IMR-90 (cell line): Measurements from ENCODE around the gene NTN4. TPM values are rescaled to one million over a fixed set of nuclear protein-coding genes. Genes with fewer than 3 reads are reported as not detected.
A peak's percentile ranks its signal among the peaks of the same experiment; 100 is the strongest.

Source experiments
- ATAC-seq: fragments of 200-7000 bp; cut with Tn5 transposase; 2 replicates; pipeline ENCODE4 v1.9.1; 2020; ENCODE audit warnings: low read depth, mild to moderate bottlenecking, moderate library complexity
- BruUV-seq: library from RNA; stranded (reverse); fragments of 400-500 nt; replicated peaks from 2 replicates; lab custom pipeline; 2021; lab: Mats Ljungman, UMichigan
- CTCF ChIA-PET: fragments of 300-600 bp; formaldehyde crosslinking; extraction: SDS; loops from one replicate; lab custom pipeline; 2021; ENCODE audit warnings: antibody characterized with exemption; lab: Yijun Ruan, JAX
- POLR2A ChIA-PET: fragments of 300-600 bp; sonication (Branson Sonifier 250); formaldehyde crosslinking; loops from one replicate; lab custom pipeline; 2022; ENCODE audit warnings: antibody characterized with exemption; ENCODE audit not compliant: unreplicated experiment; lab: Charles Lee
- DNase-seq: peaks from one replicate; pipeline ENCODE4 v3.0.0; 2013
- H2AFZ ChIP-seq: replicated peaks from 2 replicates; pipeline ENCODE3; 2013; ENCODE audit warnings: low read length, mild to moderate bottlenecking; ENCODE audit not compliant: poor library complexity
- H2AK5ac ChIP-seq: 2 replicates; pipeline ENCODE4 v1.6.1; 2013; ENCODE audit warnings: low read depth, low read length, inconsistent platforms
- H2AK9ac ChIP-seq: replicated peaks from 2 replicates; pipeline ENCODE3; 2013; ENCODE audit warnings: mild to moderate bottlenecking, low read depth, low read length, moderate library complexity; ENCODE audit not compliant: poor library complexity
- H2BK120ac ChIP-seq: 2 replicates; pipeline ENCODE4 v1.6.1; 2013; ENCODE audit warnings: low read depth, low read length, inconsistent platforms
- H2BK15ac ChIP-seq: 3 replicates; pipeline ENCODE4 v1.6.1; 2013; ENCODE audit warnings: low read depth, low read length, inconsistent platforms
- H2BK20ac ChIP-seq: 2 replicates; pipeline ENCODE4 v1.6.1; 2013; ENCODE audit warnings: low read depth, mild to moderate bottlenecking, inconsistent platforms, low read length, moderate library complexity
- H2BK5ac ChIP-seq: 2 replicates; pipeline ENCODE4 v1.6.1; 2013; ENCODE audit warnings: mild to moderate bottlenecking, low read depth, low read length, inconsistent platforms; ENCODE audit not compliant: poor library complexity, severe bottlenecking
- H3K14ac ChIP-seq: replicated peaks from 2 replicates; pipeline ENCODE4 v1.6.1; 2013; ENCODE audit warnings: low read depth, low read length, inconsistent platforms
- H3K18ac ChIP-seq: 2 replicates; pipeline ENCODE4 v1.6.1; 2013; ENCODE audit warnings: low read depth, low read length, control low read depth
- H3K23ac ChIP-seq: 2 replicates; pipeline ENCODE4 v1.6.1; 2013; ENCODE audit warnings: low read depth, low read length, inconsistent platforms
- H3K27ac ChIP-seq: 2 replicates; pipeline ENCODE4 v1.5.1; 2013; ENCODE audit warnings: mild to moderate bottlenecking, control low read depth, low read length; ENCODE audit not compliant: insufficient read depth
- H3K27me3 ChIP-seq: 2 replicates; pipeline ENCODE4 v1.6.1; 2013; ENCODE audit warnings: low read length; ENCODE audit not compliant: control insufficient read depth, insufficient read depth
- H3K36me3 ChIP-seq: 2 replicates; pipeline ENCODE4 v1.6.1; 2013; ENCODE audit warnings: low read length, mixed read lengths; ENCODE audit not compliant: control insufficient read depth, insufficient read depth
- H3K4ac ChIP-seq: 2 replicates; pipeline ENCODE4 v1.6.1; 2013; ENCODE audit warnings: low read depth, low read length, inconsistent platforms
- H3K4me1 ChIP-seq: 2 replicates; pipeline ENCODE4 v1.6.1; 2013; ENCODE audit warnings: low read length, mixed read lengths; ENCODE audit not compliant: control insufficient read depth, insufficient read depth
- H3K4me2 ChIP-seq: 2 replicates; pipeline ENCODE4 v1.6.1; 2013; ENCODE audit warnings: low read depth, mild to moderate bottlenecking, control low read depth, low read length, moderate library complexity
- H3K4me3 ChIP-seq: 2 replicates; pipeline ENCODE4 v1.5.1; 2013; ENCODE audit warnings: low read depth, mild to moderate bottlenecking, control low read depth, low read length, moderate library complexity; ENCODE audit not compliant: insufficient read depth
- H3K56ac ChIP-seq: 2 replicates; pipeline ENCODE4 v1.6.1; 2013; ENCODE audit warnings: low read length, inconsistent platforms; ENCODE audit not compliant: insufficient read depth; ENCODE audit errors: extremely low read depth
- H3K79me1 ChIP-seq, 2 experiments: 2 replicates each; pipeline ENCODE4 v1.6.1; 2013; ENCODE audit warnings: low read length in 2 of 2, inconsistent platforms in 1 of 2, low read depth in 1 of 2
- H3K9ac ChIP-seq: 2 replicates; pipeline ENCODE4 v1.6.1; 2013; ENCODE audit warnings: low read depth, low read length, control low read depth
- H3K9me1 ChIP-seq: 2 replicates; pipeline ENCODE4 v1.6.1; 2013; ENCODE audit warnings: low read length, inconsistent platforms; ENCODE audit not compliant: insufficient read depth
- H3K9me3 ChIP-seq: 2 replicates; pipeline ENCODE4 v1.6.1; 2013; ENCODE audit warnings: low read length; ENCODE audit not compliant: control insufficient read depth, insufficient read depth
- H4K20me1 ChIP-seq: 2 replicates; pipeline ENCODE4 v1.6.1; 2013; ENCODE audit warnings: low read length, inconsistent platforms; ENCODE audit not compliant: insufficient read depth
- H4K5ac ChIP-seq: 2 replicates; pipeline ENCODE4 v1.6.1; 2013; ENCODE audit warnings: mild to moderate bottlenecking, low read depth, low read length, control low read depth
- H4K8ac ChIP-seq, 2 experiments: 2 replicates each; pipeline ENCODE4 v1.6.1; 2013; ENCODE audit warnings: low read depth in 2 of 2, low read length in 2 of 2, control low read depth in 1 of 2, inconsistent platforms in 1 of 2
- H4K91ac ChIP-seq: 2 replicates; pipeline ENCODE4 v1.6.1; 2013; ENCODE audit warnings: low read depth, low read length, inconsistent platforms; ENCODE audit not compliant: insufficient read depth
- BHLHE40 ChIP-seq: fragments of 150-350 bp; IDR thresholded peaks from 2 replicates; pipeline ENCODE4 v1.6.1; 2016; ENCODE audit warnings: mild to moderate bottlenecking, low read depth, low read length
- CEBPB ChIP-seq: IDR thresholded peaks from 2 replicates; pipeline ENCODE4 v1.6.1; 2012; ENCODE audit warnings: low read depth, low read length, improper control_type of control experiment
- CHD1 ChIP-seq: IDR thresholded peaks from 2 replicates; pipeline ENCODE4 v1.6.1; 2012; ENCODE audit warnings: low read depth, low read length, improper control_type of control experiment
- FOS ChIP-seq: fragments of 150-350 bp; IDR thresholded peaks from 2 replicates; pipeline ENCODE4 v1.6.1; 2016; ENCODE audit warnings: low read depth, low read length
- MAFK ChIP-seq: IDR thresholded peaks from 2 replicates; pipeline ENCODE4 v1.6.1; 2012; ENCODE audit warnings: low read depth, low read length, improper control_type of control experiment
- MAZ ChIP-seq: IDR thresholded peaks from 2 replicates; pipeline ENCODE4 v1.6.1; 2012; ENCODE audit warnings: low read depth, mild to moderate bottlenecking, low read length, improper control_type of control experiment, moderate library complexity, borderline replicate concordance
- MXI1 ChIP-seq: IDR thresholded peaks from 2 replicates; pipeline ENCODE4 v1.6.1; 2012; ENCODE audit warnings: low read depth, mild to moderate bottlenecking, low read length, moderate library complexity, borderline replicate concordance
- NFE2L2 ChIP-seq: fragments of 150-350 bp; IDR thresholded peaks from 2 replicates; pipeline ENCODE4 v1.6.1; 2016; ENCODE audit warnings: low read depth, mild to moderate bottlenecking, low read length
- POLR2A ChIP-seq: IDR thresholded peaks from 2 replicates; pipeline ENCODE4 v1.6.1; 2012; ENCODE audit warnings: mild to moderate bottlenecking, low read depth, low read length
- RAD21 ChIP-seq: IDR thresholded peaks from 2 replicates; pipeline ENCODE4 v1.6.1; 2012; ENCODE audit warnings: low read length, improper control_type of control experiment
- RCOR1 ChIP-seq: IDR thresholded peaks from 2 replicates; pipeline ENCODE4 v1.6.1; 2012; ENCODE audit warnings: mild to moderate bottlenecking, low read length, improper control_type of control experiment; ENCODE audit not compliant: insufficient replicate concordance
- RFX5 ChIP-seq: IDR thresholded peaks from 2 replicates; pipeline ENCODE4 v1.8.0; 2012; ENCODE audit warnings: low read depth, mild to moderate bottlenecking, low read length, moderate library complexity
- SMC3 ChIP-seq: fragments of 150-350 bp; IDR thresholded peaks from 2 replicates; pipeline ENCODE4 v1.6.1; 2016; ENCODE audit warnings: low read depth, mild to moderate bottlenecking, antibody characterized with exemption, low read length, moderate library complexity
- WGBS, 2 experiments: methylation state at CpG; one replicate each; pipeline versions ENCODE4 v1.1.5 to v1.1.7; 2013; ENCODE audit warnings: missing lambda C conversion rate in 2 of 2; ENCODE audit not compliant: insufficient read length in 1 of 2; ENCODE audit errors: extremely low coverage in 2 of 2; 5-methylcytosine and 5-hydroxymethylcytosine counted together
- dilution Hi-C: fragments of 300-500 bp; cut with HindIII; formaldehyde crosslinking; loops from one replicate; pipeline ENCODE4 v1.14.3; 2018; ENCODE audit warnings: low sequenced_read_pairs; ENCODE audit not compliant: unreplicated experiment
- in situ Hi-C: fragments of 300-500 bp; cut with MboI; formaldehyde crosslinking; loops from 3 replicates; pipeline ENCODE4 v1.14.3; 2019; ENCODE audit warnings: low sequenced_read_pairs, inconsistent platforms, mixed read lengths
- intact Hi-C: fragments of 100-400 bp; cut with micrococcal nuclease; formaldehyde crosslinking; loops from 2 replicates; pipeline ENCODE4 v1.10.0; 2022
- polyA plus RNA-seq, 3 experiments: library from polyadenylated mRNA; depleted of rRNA; stranded (reverse); fragments of >200 nt; gene quantifications; 2 replicates each; pipeline ENCODE4 v1.2.3, GENCODE V29; 2012; ENCODE audit warnings: low replicate concordance in 1 of 3
- total RNA-seq: library from RNA; depleted of rRNA; stranded (reverse); fragments of >200 nt; gene quantifications from 2 replicates; pipeline ENCODE4 v1.2.3, GENCODE V29; 2012
- TF ChIP-seq, protein P1 (sequence below): fragments of 150-350 bp; IDR thresholded peaks from 2 replicates; pipeline ENCODE4 v1.6.1; 2016; ENCODE audit warnings: low read depth, mild to moderate bottlenecking, low read length, moderate library complexity, borderline replicate concordance
- TF ChIP-seq, protein P2 (sequence below): fragments of 150-350 bp; IDR thresholded peaks from 2 replicates; pipeline ENCODE4 v1.6.1; 2017; ENCODE audit warnings: mild to moderate bottlenecking, antibody characterized with exemption, low read length, low read depth
- TF ChIP-seq, protein P3 (sequence below): conservative IDR thresholded peaks from 2 replicates; pipeline ENCODE4 v1.5.1; 2012; ENCODE audit warnings: mild to moderate bottlenecking, low read depth, low read length, improper control_type of control experiment

NTN4 gene
- total and polyA plus RNA-seq, 2 of the 4 experiments (the other 2 are of a cell fraction): 54.6 to 56.6 TPM

DNA sequence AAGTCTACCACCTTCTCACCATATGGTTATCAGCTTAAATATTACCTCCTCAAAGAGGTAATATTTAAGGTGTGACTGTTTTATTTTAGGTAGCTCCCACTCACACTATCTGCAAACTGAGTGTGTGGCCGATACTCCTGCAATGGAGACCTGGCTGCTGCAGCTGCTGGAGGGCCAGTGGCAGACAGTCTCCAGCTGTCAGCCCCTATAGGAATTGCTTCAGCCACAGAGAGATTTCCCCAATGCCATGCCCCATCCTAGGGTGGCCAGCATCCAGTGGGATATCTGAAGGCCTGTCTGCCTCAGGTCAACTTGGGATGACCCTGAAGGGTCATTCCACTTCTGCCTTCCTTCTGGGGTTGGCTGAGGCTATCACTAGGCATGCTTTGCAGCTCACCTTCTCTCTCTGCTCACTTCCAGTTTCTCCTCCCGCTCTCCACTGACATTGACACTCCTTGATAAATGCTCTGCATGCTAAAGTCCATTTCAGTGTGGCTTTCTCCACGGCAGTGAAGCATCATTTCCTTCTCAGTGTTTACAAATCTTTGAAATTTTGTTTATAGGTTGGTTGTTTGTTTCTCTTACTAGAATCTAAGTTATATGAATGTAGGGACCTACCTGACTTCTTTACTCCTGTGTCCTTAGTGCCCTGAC is 149.1 kb downstream of the NTN4 start:
- Histone ChIP-seq H2AFZ (no peak overlapping the region), H4K91ac (peak overlapping the region; percentile 82), H2BK120ac (peak overlapping the region; percentile 91), H2BK15ac (peak overlapping the region; percentile 94), H3K18ac (peak overlapping the region; percentile 80), H3K4me1 (peaks cover 19% of the 10 kb centered on the region), H3K79me1 (peaks cover 0 to 6% of the 10 kb centered on the region in 2 experiments; a peak in 2 of 4 replicates), H3K14ac (peak overlapping the region; percentile 47), H2BK20ac (peak overlapping the region; percentile 86), H3K27me3 (no peaks in the 10 kb centered on the region), H3K4ac (peak overlapping the region; percentile 94), H2AK9ac (no peak overlapping the region), H2AK5ac (peak overlapping the region; percentile 73), H3K27ac (peak overlapping the region; percentile 1; the same call in 1 of the 2 replicates), H3K9ac (no peak overlapping the region), H3K23ac (peak overlapping the region; percentile 21; the same call in 1 of the 2 replicates), H4K20me1 (no peaks in the 10 kb centered on the region), H3K9me1 (peaks cover 25% of the 10 kb centered on the region), H4K8ac (peak overlapping the region; percentile 15 to 76; a peak in 3 of 4 replicates), H3K4me2 (no peak overlapping the region), H3K56ac (no peak overlapping the region), H3K4me3 (no peak overlapping the region), H4K5ac (peak overlapping the region; percentile 55), H3K36me3 (no peaks in the 10 kb centered on the region), H2BK5ac (peak overlapping the region; percentile 19), H3K9me3 (no peaks in the 10 kb centered on the region)
- TF ChIP-seq RAD21 (no peak), MXI1 (no peak), FOS (no peak), MAFK (no peak), SMC3 (no peak), CEBPB (no peak), RFX5 (no peak), POLR2A (no peak), MAZ (no peak), NFE2L2 (no peak), RCOR1 (no peak), CHD1 (no peak), BHLHE40 (no peak)
- TF ChIP-seq, protein P1, sequence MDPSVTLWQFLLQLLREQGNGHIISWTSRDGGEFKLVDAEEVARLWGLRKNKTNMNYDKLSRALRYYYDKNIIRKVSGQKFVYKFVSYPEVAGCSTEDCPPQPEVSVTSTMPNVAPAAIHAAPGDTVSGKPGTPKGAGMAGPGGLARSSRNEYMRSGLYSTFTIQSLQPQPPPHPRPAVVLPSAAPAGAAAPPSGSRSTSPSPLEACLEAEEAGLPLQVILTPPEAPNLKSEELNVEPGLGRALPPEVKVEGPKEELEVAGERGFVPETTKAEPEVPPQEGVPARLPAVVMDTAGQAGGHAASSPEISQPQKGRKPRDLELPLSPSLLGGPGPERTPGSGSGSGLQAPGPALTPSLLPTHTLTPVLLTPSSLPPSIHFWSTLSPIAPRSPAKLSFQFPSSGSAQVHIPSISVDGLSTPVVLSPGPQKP: no peak
- TF ChIP-seq, protein P2, sequence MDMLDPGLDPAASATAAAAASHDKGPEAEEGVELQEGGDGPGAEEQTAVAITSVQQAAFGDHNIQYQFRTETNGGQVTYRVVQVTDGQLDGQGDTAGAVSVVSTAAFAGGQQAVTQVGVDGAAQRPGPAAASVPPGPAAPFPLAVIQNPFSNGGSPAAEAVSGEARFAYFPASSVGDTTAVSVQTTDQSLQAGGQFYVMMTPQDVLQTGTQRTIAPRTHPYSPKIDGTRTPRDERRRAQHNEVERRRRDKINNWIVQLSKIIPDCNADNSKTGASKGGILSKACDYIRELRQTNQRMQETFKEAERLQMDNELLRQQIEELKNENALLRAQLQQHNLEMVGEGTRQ: no peak
- TF ChIP-seq, protein P3, sequence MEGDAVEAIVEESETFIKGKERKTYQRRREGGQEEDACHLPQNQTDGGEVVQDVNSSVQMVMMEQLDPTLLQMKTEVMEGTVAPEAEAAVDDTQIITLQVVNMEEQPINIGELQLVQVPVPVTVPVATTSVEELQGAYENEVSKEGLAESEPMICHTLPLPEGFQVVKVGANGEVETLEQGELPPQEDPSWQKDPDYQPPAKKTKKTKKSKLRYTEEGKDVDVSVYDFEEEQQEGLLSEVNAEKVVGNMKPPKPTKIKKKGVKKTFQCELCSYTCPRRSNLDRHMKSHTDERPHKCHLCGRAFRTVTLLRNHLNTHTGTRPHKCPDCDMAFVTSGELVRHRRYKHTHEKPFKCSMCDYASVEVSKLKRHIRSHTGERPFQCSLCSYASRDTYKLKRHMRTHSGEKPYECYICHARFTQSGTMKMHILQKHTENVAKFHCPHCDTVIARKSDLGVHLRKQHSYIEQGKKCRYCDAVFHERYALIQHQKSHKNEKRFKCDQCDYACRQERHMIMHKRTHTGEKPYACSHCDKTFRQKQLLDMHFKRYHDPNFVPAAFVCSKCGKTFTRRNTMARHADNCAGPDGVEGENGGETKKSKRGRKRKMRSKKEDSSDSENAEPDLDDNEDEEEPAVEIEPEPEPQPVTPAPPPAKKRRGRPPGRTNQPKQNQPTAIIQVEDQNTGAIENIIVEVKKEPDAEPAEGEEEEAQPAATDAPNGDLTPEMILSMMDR: no peak
- CTCF ChIA-PET: no interaction called here
- dilution Hi-C loops: no loop called here
- POLR2A ChIA-PET: no interaction called here
- intact Hi-C loops: no loop called here
- DNase-seq (no peak), ATAC-seq (no peak)
- in situ Hi-C loops: no loop called here
- 100% methylated on average over 1 of the region's 3 CpGs; no CpG with 5 or more reads in 1 of the 2 experiments for WGBS, 2 experiments
- no TSS peak for BruUV-seq
